Osteocyte (in vitro differentiated cells): ENCODE results near the gene AGMO. TPM values are rescaled to one million over a fixed set of nuclear protein-coding genes. Genes with fewer than 3 reads are reported as not detected.
A peak's percentile ranks its signal among the peaks of the same experiment; 100 is the strongest.

Experiments used
- DNase-seq: peaks from one replicate; pipeline ENCODE4 v3.0.0; 2021; ENCODE audit warnings: mixed read lengths; ENCODE audit not compliant: unreplicated experiment; ENCODE audit errors: extremely low spot score
- H3K27ac Mint-ChIP-seq: one replicate; pipeline ENCODE4 v1.8.0; 2021; ENCODE audit warnings: mild to moderate bottlenecking, mixed read lengths; ENCODE audit not compliant: unreplicated experiment
- H3K27me3 Mint-ChIP-seq: one replicate; pipeline ENCODE4 v1.8.0; 2021; ENCODE audit warnings: mixed read lengths; ENCODE audit not compliant: unreplicated experiment
- H3K36me3 Mint-ChIP-seq: one replicate; pipeline ENCODE4 v1.8.0; 2021; ENCODE audit warnings: mixed read lengths; ENCODE audit not compliant: unreplicated experiment
- H3K4me1 Mint-ChIP-seq: one replicate; pipeline ENCODE4 v1.8.0; 2021; ENCODE audit warnings: mixed read lengths; ENCODE audit not compliant: unreplicated experiment
- H3K4me3 Mint-ChIP-seq: one replicate; pipeline ENCODE4 v1.8.0; 2021; ENCODE audit warnings: mild to moderate bottlenecking, moderate library complexity, mixed read lengths; ENCODE audit not compliant: unreplicated experiment
- H3K9me3 Mint-ChIP-seq: one replicate; pipeline ENCODE4 v1.8.0; 2021; ENCODE audit warnings: mixed read lengths; ENCODE audit not compliant: unreplicated experiment
- CTCF ChIP-seq: fragments of 200-600 bp; sonication (generic); IDR thresholded peaks from 2 replicates; pipeline ENCODE4 v1.5.0; 2021; ENCODE audit warnings: antibody characterized with exemption, mild to moderate bottlenecking, moderate library complexity
- total RNA-seq: library from RNA; stranded (reverse); gene quantifications from 2 replicates; pipeline ENCODE4 v1.2.1, GENCODE V29; 2021

The AGMO gene
- total RNA-seq, 1 donor from 2014 or later = 1.7 TPM

GRCh38 chr7:15481132-15481531 lies 80.7 kb downstream of the AGMO start:
- Mint-ChIP-seq H3K27ac (no peak overlapping the region), H3K4me1 (peaks cover 8% of the 10 kb centered on the region), H3K36me3 (peaks cover 2% of the 10 kb centered on the region), H3K4me3 (no peak overlapping the region), H3K27me3 (no peaks in the 10 kb centered on the region), H3K9me3 (peaks cover 5% of the 10 kb centered on the region)
- no peak for DNase-seq
- TF ChIP-seq CTCF = no peak

GRCh38 chr7:15478401-15478800 lies 83.4 kb downstream of the AGMO start:
- H3K36me3 Mint-ChIP-seq = peaks cover 3% of the 10 kb centered on the region
- no peaks in the 10 kb centered on the region for H3K27me3 Mint-ChIP-seq
- H3K27ac Mint-ChIP-seq = no peak overlapping the region
- H3K9me3 Mint-ChIP-seq = peaks cover 4% of the 10 kb centered on the region
- no peak for TF ChIP-seq CTCF
- no peak for DNase-seq
- H3K4me1 Mint-ChIP-seq = peaks cover 10% of the 10 kb centered on the region
- H3K4me3 Mint-ChIP-seq = no peak overlapping the region

GRCh38 chr7:15476531-15476918 lies 85.3 kb downstream of the AGMO start:
- Mint-ChIP-seq H3K4me3 (no peak overlapping the region), H3K9me3 (peaks cover 8% of the 10 kb centered on the region), H3K27me3 (no peaks in the 10 kb centered on the region), H3K4me1 (peaks cover 10% of the 10 kb centered on the region), H3K36me3 (peaks cover 3% of the 10 kb centered on the region), H3K27ac (peak overlapping the region; percentile 28)
- no peak for DNase-seq
- TF ChIP-seq CTCF = no peak

- no peak for TF ChIP-seq CTCF
- Mint-ChIP-seq H3K4me3 (no peak overlapping the region), H3K27me3 (no peaks in the 10 kb centered on the region), H3K36me3 (peaks cover 3% of the 10 kb centered on the region), H3K27ac (peak overlapping the region; percentile 28), H3K9me3 (peaks cover 8% of the 10 kb centered on the region), H3K4me1 (peaks cover 10% of the 10 kb centered on the region)
- DNase-seq = no peak
Measured at GRCh38 chr7:15475808-15476530, 85.8 kb downstream of the AGMO start.

- Mint-ChIP-seq H3K4me1 (peaks cover 7% of the 10 kb centered on the region), H3K36me3 (peaks cover 3% of the 10 kb centered on the region), H3K4me3 (no peak overlapping the region), H3K27me3 (no peaks in the 10 kb centered on the region), H3K9me3 (peaks cover 8% of the 10 kb centered on the region), H3K27ac (no peak overlapping the region)
- DNase-seq = no peak
- no peak for TF ChIP-seq CTCF
Measured at GRCh38 chr7:15471669-15471950, 90.2 kb downstream of the AGMO start.
